Ovary (tissue), 3 donors: ENCODE results near the gene MKS1.

Experiments
- EP300 ChIP-seq: sonication (generic); formaldehyde crosslinking; IDR thresholded peaks from one replicate; pipeline ENCODE4 v1.6.1; 2017; ENCODE audit warnings: antibody characterized with exemption
- POLR2A ChIP-seq: fragments of 450-650 bp; IDR thresholded peaks from one replicate; pipeline ENCODE4 v1.6.1; 2017; ENCODE audit warnings: antibody characterized with exemption, mild to moderate bottlenecking, moderate library complexity
- TF ChIP-seq, protein P1 (sequence below), 3 donors: fragments of 450-650 bp in 2 of 3; fragments of 200-600 bp in 1 of 3; IDR thresholded peaks; one replicate each; pipeline versions ENCODE4 v1.5.1 to v1.8.0; 2016 to 2022; ENCODE audit warnings: antibody characterized with exemption in 3 of 3, mild to moderate bottlenecking in 1 of 3
- donor health status: DM: no; HTN: no; CAD: no.

DNA sequence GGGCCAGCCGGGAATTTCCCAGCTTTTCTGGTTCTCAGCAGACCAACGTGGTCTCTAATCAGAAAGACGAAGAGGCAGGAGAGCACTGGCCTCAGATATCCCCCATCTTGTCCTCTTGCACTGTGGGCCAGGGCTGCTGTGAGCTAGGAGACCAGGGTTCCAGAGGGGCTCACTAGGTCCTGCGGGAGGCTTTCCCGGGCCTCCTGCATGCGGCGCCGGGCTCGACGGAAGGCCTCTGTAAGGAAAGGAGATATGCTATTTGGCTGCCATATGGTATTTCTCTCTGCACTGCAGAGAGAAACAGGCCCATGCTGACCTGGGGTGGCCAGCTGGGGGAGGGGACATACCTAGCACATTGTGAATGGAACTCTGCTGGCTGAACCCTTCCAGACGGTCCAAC lies 13.1 kb downstream of the MKS1 start:
- TF ChIP-seq, protein P1, sequence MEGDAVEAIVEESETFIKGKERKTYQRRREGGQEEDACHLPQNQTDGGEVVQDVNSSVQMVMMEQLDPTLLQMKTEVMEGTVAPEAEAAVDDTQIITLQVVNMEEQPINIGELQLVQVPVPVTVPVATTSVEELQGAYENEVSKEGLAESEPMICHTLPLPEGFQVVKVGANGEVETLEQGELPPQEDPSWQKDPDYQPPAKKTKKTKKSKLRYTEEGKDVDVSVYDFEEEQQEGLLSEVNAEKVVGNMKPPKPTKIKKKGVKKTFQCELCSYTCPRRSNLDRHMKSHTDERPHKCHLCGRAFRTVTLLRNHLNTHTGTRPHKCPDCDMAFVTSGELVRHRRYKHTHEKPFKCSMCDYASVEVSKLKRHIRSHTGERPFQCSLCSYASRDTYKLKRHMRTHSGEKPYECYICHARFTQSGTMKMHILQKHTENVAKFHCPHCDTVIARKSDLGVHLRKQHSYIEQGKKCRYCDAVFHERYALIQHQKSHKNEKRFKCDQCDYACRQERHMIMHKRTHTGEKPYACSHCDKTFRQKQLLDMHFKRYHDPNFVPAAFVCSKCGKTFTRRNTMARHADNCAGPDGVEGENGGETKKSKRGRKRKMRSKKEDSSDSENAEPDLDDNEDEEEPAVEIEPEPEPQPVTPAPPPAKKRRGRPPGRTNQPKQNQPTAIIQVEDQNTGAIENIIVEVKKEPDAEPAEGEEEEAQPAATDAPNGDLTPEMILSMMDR (IDR thresholded peaks at IDR 0.05): no peak
- no peak for TF ChIP-seq EP300
- TF ChIP-seq POLR2A: no peak
